SK-N-SH (cell line): ENCODE results near the gene PLCXD1. TPM values are rescaled to one million over a fixed set of nuclear protein-coding genes. Genes with fewer than 3 reads are reported as not detected.

Source experiments
- CTCF ChIA-PET: fragments of 300-600, 350-600 bp; formaldehyde crosslinking; extraction: SDS; loops from one replicate; lab custom pipeline; 2021; lab: Yijun Ruan, JAX
- POLR2A ChIA-PET: fragments of 350-600 bp; sonication (Branson Sonifier 250); formaldehyde crosslinking; extraction: SDS; loops from one replicate; lab custom pipeline; 2020; ENCODE audit warnings: antibody characterized with exemption, inconsistent platforms; lab: Yijun Ruan, JAX
- DNase-seq: peaks from one replicate; pipeline ENCODE4 v3.0.0; 2012
- H2AFZ ChIP-seq: fragments of 200-600 bp; sonication (generic); 2 replicates; pipeline ENCODE4 v1.8.1; 2016; ENCODE audit warnings: antibody characterized with exemption, mild to moderate bottlenecking, low read depth
- H3F3A ChIP-seq: fragments of 200-600 bp; sonication (generic); replicated peaks from 2 replicates; pipeline ENCODE3; 2016; ENCODE audit warnings: antibody characterized with exemption, mild to moderate bottlenecking; ENCODE audit not compliant: insufficient read depth
- H3K27ac ChIP-seq, 2 experiments: fragments of 200-500 bp in 1 of 2; fragments of 200-600 bp in 1 of 2; sonication (Bioruptor generic) in 1 of 2; sonication (generic), shearing (Covaris generic) in 1 of 2; 2 replicates each; pipeline versions ENCODE4 v1.5.1 to v1.6.1; 2014 to 2016; ENCODE audit warnings: low read depth in 2 of 2, inconsistent platforms in 1 of 2, low read length in 1 of 2, mild to moderate bottlenecking in 1 of 2, mixed read lengths in 1 of 2
- H3K27me3 ChIP-seq: fragments of 200-600 bp; sonication (generic), shearing (Covaris generic); 2 replicates; pipeline ENCODE4 v1.6.1; 2016; ENCODE audit warnings: mixed run types; ENCODE audit not compliant: insufficient read depth
- H3K36me3 ChIP-seq, 2 experiments: fragments of 200-500 bp in 1 of 2; fragments of 200-600 bp in 1 of 2; sonication (Bioruptor generic) in 1 of 2; sonication (generic) in 1 of 2; replicated peaks in 1 of 2; 2 replicates each; pipeline versions ENCODE3 to v1.5.1; 2014 to 2016; ENCODE audit warnings: low read length in 1 of 2, mild to moderate bottlenecking in 1 of 2; ENCODE audit not compliant: insufficient read depth in 2 of 2, control insufficient read depth in 1 of 2
- H3K4me1 ChIP-seq, 2 experiments: fragments of 200-500 bp in 1 of 2; fragments of 200-600 bp in 1 of 2; sonication (Bioruptor generic) in 1 of 2; sonication (generic), shearing (Covaris generic) in 1 of 2; 2 replicates each; pipeline versions ENCODE4 v1.5.1 to v1.6.1; 2014 to 2016; ENCODE audit warnings: low read depth in 1 of 2, low read length in 1 of 2, mixed run types in 1 of 2; ENCODE audit not compliant: insufficient read depth in 2 of 2, control insufficient read depth in 1 of 2
- H3K4me2 ChIP-seq: fragments of 200-600 bp; sonication (generic), shearing (Covaris generic); 2 replicates; pipeline ENCODE4 v1.6.1; 2017; ENCODE audit warnings: mixed run types
- H3K4me3 ChIP-seq, 2 experiments: fragments of 200-500 bp in 1 of 2; fragments of 200-600 bp in 1 of 2; sonication (Bioruptor generic) in 1 of 2; sonication (generic), shearing (Covaris generic) in 1 of 2; 2 replicates each; pipeline versions ENCODE4 v1.5.1 to v1.8.1; 2014 to 2016; ENCODE audit warnings: low read depth in 2 of 2, inconsistent platforms in 1 of 2, low read length in 1 of 2, mild to moderate bottlenecking in 1 of 2, mixed read lengths in 1 of 2, moderate library complexity in 1 of 2
- H3K79me2 ChIP-seq: fragments of 200-600 bp; sonication (generic); 2 replicates; pipeline ENCODE4 v1.8.1; 2017; ENCODE audit warnings: mild to moderate bottlenecking; ENCODE audit not compliant: insufficient read depth
- H3K9ac ChIP-seq: fragments of 200-600 bp; sonication (generic); 2 replicates; pipeline ENCODE4 v1.6.1; 2017; ENCODE audit warnings: mixed run types
- H3K9me2 ChIP-seq: fragments of 200-600 bp; sonication (generic); 2 replicates; pipeline ENCODE4 v1.6.1; 2017; ENCODE audit warnings: mixed run types
- H3K9me3 ChIP-seq: fragments of 200-600 bp; sonication (generic); 2 replicates; pipeline ENCODE4 v1.6.1; 2017; ENCODE audit warnings: mixed run types, mild to moderate bottlenecking, moderate library complexity
- H4K20me1 ChIP-seq: fragments of 200-600 bp; sonication (generic); 2 replicates; pipeline ENCODE4 v1.6.1; 2017; ENCODE audit warnings: mild to moderate bottlenecking, mixed run types; ENCODE audit not compliant: insufficient read depth
- CTCF ChIP-seq: fragments of 200-600 bp; sonication (generic); IDR thresholded peaks from 2 replicates; pipeline ENCODE4 v1.6.1; 2017; ENCODE audit warnings: antibody characterized with exemption, mild to moderate bottlenecking, moderate library complexity
- ELF1 ChIP-seq: IDR thresholded peaks from 2 replicates; pipeline ENCODE4 v1.4.0; 2012
- EP300 ChIP-seq, 2 experiments: IDR thresholded peaks; 2 replicates each; pipeline versions ENCODE4 v1.4.0 to v1.6.1; 2012; ENCODE audit warnings: borderline replicate concordance in 1 of 2, low read depth in 1 of 2, low read length in 1 of 2
- EZH2phosphoT487 ChIP-seq: fragments of 200-600 bp; sonication (generic); IDR thresholded peaks from 2 replicates; pipeline ENCODE4 v1.6.1; 2017; ENCODE audit warnings: low read depth, mixed run types, mild to moderate bottlenecking, antibody characterized with exemption, moderate library complexity, borderline replicate concordance
- FOSL2 ChIP-seq: IDR thresholded peaks from 2 replicates; pipeline ENCODE4 v1.4.0; 2012; ENCODE audit warnings: low read depth, mild to moderate bottlenecking, moderate library complexity, borderline replicate concordance
- FOXM1 ChIP-seq: IDR thresholded peaks from 2 replicates; pipeline ENCODE4 v1.4.0; 2012; ENCODE audit warnings: low read depth, mild to moderate bottlenecking
- MEF2A ChIP-seq: IDR thresholded peaks from 2 replicates; pipeline ENCODE4 v1.4.0; 2012; ENCODE audit warnings: low read depth, borderline replicate concordance
- NFIC ChIP-seq: IDR thresholded peaks from 2 replicates; pipeline ENCODE4 v1.4.0; 2012; ENCODE audit warnings: borderline replicate concordance
- POLR2AphosphoS5 ChIP-seq: IDR thresholded peaks from 2 replicates; pipeline ENCODE4 v1.6.1; 2012; ENCODE audit warnings: low read depth, low read length
- RCOR1 ChIP-seq: fragments of 150-350 bp; IDR thresholded peaks from 2 replicates; pipeline ENCODE4 v1.6.1; 2017; ENCODE audit warnings: antibody characterized with exemption, low read length
- SMC3 ChIP-seq: IDR thresholded peaks from 2 replicates; pipeline ENCODE4 v1.6.1; 2012; ENCODE audit warnings: low read depth, low read length, improper control_type of control experiment
- TCF12 ChIP-seq: IDR thresholded peaks from 2 replicates; pipeline ENCODE4 v1.4.0; 2012
- TEAD4 ChIP-seq: IDR thresholded peaks from 2 replicates; pipeline ENCODE4 v1.4.0; 2012; ENCODE audit warnings: mild to moderate bottlenecking, borderline replicate concordance; ENCODE audit not compliant: insufficient read depth
- YY1 ChIP-seq: IDR thresholded peaks from 2 replicates; pipeline ENCODE4 v1.4.0; 2012; ENCODE audit warnings: low read depth, mild to moderate bottlenecking
- WGBS: methylation state at CpG from one replicate; pipeline ENCODE4 v1.1.6; 2017; ENCODE audit warnings: low lambda C conversion rate; 5-methylcytosine and 5-hydroxymethylcytosine counted together
- polyA plus RNA-seq, 3 experiments: library from polyadenylated mRNA; depleted of rRNA; stranded (reverse); fragments of >200 nt; gene quantifications; 2 replicates each; pipeline ENCODE4 v1.2.3, GENCODE V29; 2012
- TF ChIP-seq, protein P1 (sequence below): IDR thresholded peaks from 2 replicates; pipeline ENCODE4; 2012

Gene PLCXD1
- polyA plus RNA-seq, 1 of the 3 experiments (the other 2 are of a cell fraction) = 14.8 TPM

DNA sequence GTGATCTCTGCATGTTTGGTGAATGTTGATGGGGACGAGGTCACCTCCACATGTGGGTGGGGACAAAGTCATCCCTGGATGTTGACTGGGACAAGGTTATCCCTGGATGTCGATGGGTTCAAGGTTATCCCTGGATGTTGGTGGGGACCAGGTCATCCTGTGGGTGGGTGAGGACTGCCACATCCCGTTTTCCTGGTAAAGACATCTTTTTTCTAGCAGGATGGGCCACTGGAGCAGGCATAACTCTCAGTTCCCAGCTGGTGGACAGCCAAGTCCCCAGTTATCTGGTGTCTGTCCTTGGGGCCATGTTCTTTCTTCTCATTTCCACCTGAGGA lies 28.3 kb upstream of the PLCXD1 start (continued):
- no peak for TF ChIP-seq RCOR1
- TF ChIP-seq EZH2phosphoT487 = no peak
- no peak for TF ChIP-seq TCF12
- TF ChIP-seq FOXM1 = no peak
- TF ChIP-seq TEAD4 = no peak
- TF ChIP-seq, all 33 proteins: peak for 0

GRCh38 chrX:253451-254297 lies 27.5 kb upstream of the PLCXD1 start:
- Histone ChIP-seq H3K4me2 (no peak overlapping the region), H3K36me3 (no peaks in the 10 kb centered on the region), H3K9me3 (no peaks in the 10 kb centered on the region), H3K4me3 (no peak overlapping the region), H3K9me2 (no peaks in the 10 kb centered on the region), H3F3A (no peaks in the 10 kb centered on the region), H2AFZ (no peak overlapping the region), H3K79me2 (no peaks in the 10 kb centered on the region), H4K20me1 (no peaks in the 10 kb centered on the region), H3K9ac (no peak overlapping the region), H3K27me3 (no peaks in the 10 kb centered on the region; the same call in 1 of the 2 replicates), H3K27ac (no peak overlapping the region)
- DNase-seq = no peak
- POLR2A ChIA-PET = no interaction called here
- CTCF ChIA-PET = no interaction called here
- TF ChIP-seq ELF1 (no peak), NFIC (no peak), TEAD4 (no peak), YY1 (no peak), CTCF (no peak), FOSL2 (no peak), POLR2AphosphoS5 (no peak), SMC3 (no peak), EP300 (IDR thresholded peaks at IDR 0.05; ENCODE audit: borderline replicate concordance in 1 of 2, low read depth in 1 of 2, low read length in 1 of 2) (no peak), MEF2A (no peak)
- TF ChIP-seq, protein P1, sequence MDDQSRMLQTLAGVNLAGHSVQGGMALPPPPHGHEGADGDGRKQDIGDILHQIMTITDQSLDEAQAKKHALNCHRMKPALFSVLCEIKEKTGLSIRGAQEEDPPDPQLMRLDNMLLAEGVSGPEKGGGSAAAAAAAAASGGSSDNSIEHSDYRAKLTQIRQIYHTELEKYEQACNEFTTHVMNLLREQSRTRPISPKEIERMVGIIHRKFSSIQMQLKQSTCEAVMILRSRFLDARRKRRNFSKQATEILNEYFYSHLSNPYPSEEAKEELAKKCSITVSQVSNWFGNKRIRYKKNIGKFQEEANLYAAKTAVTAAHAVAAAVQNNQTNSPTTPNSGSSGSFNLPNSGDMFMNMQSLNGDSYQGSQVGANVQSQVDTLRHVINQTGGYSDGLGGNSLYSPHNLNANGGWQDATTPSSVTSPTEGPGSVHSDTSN = no peak
- TF ChIP-seq, all 33 proteins: peak for 0
- 60% methylated on average over 32 of the region's 44 CpGs for WGBS
- no peaks in the 10 kb centered on the region for H3K4me1 ChIP-seq
